HG03565 (cell line): ENCODE data around the gene ATG9A.

Experiments
- ATAC-seq: cut with Tn5 transposase; IDR thresholded peaks from one replicate; pipeline ENCODE4 v1.9.1; 2021; ENCODE audit warnings: mild to moderate bottlenecking, moderate library complexity; ENCODE audit not compliant: unreplicated experiment

The ATG9A gene

DNA sequence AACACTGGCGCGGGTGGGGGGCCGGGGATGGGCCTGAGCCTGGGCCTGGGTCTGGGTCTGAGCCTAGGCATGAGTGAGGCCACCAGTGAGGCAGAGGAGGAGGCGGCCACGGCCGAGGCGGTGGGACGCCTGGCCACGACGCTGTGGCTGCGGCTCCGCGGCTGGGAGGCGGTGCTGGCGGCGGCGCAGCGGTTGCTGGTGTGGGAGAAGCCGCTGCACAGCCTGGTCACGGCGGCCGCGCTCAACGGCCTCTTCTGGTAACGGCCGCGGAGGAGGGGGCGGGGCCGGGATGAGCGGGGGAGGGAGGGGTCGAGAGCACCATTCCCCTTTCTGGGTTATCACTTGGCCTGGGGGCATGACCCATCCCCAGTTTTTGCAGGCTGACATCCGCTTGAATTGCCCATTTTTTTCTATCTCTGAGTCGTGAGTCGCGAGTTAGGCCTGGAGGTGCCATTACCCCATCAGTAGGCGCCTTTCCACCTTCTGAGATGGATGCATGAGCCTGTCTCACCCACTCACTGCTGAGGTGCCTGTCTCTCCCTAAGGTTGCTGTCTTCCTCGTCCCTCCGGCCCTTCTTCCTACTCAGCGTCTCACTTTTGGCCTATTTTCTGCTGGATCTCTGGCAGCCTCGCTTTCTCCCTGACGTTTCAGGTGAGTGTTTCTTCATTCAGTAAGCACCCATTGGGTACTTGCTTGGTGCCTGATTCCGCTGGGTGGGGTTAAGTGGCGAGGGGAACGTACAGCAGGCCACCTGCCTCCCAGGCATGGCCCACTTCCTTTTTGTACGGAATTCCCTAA lies 50.9 kb downstream of the ATG9A start:
- peak; percentile 9 for ATAC-seq

DNA sequence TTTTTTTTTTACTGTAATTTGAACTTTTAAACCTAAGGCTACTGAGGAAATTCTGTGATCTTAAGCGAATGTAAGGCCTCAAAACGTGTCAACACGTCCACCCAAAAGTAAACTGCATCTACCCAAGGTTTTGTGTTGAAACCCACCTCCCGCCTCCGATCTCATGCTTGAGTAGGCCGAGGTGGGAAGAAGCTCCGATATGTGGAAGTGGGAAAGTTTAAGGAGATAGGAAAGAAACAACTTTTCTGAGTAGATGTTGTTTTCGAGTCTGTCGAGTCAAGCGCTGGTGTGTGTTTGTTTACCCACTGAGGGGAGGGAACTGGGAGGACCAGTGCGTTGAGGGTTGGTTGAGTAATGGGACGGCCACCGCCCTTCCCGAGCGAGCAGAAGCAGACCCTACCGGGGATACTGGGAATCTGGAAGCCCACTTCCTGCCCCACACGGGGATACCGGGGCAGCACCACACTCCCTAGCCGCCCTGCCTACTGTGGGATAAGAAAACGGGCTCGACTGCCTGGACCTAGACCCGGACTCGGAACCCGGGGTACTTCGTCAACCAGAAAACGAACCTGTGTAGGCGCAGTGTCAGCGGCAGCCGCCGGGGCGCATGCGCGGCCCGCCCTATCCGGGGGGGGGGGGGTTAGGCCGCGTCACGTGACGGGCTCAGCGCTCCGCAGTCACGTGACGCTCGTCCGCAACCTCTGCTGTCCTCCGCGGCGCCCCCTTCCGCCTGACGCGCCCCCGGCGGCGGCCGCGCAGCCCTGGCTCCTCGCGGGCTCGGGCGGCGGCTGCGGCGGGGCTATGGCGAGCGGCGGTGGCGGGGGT lies 51.7 kb downstream of the ATG9A start, which contains the start of gene RETREG2:
Gene RETREG2 (plus strand): TSS at position 724 of the 825 bp plus-strand sequence. CDS start 78 bp downstream, at position 802.
- peak; percentile 36 for ATAC-seq

DNA sequence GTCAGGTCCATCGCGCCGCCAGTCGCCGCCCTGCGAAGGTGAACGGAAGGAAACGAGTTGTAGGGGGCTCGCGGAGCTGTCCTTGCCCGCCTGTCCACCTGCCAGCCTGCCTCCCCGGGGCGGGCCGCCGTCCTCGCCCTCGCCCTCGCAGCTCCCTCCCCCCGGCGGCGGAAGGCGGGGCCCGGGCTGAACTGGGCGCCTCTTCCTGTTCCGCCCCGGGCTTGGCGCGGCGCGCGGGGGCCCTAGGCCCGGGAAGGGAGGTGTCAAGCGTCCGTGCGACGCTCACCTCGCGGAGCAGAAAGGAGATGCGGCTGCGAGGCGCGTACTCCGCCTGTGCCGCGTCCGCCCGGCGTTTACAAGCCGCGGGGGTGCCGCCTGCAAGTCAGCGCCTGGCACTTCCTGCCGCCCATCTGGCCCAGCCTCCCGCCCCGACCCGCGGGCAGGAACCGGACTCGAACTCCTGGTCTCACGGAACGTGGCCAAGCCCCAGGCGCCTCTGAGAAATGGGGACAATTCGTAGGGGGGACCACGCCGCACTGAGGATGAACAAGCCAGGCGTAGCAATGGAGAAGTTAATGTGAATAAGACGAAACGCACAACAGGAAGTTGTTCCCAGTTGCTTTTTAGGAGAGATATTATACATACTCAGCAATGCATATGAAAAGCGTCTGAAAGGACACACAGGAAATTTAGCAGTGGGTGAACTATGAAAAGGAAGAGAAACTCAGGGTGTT lies 52.5 kb downstream of the ATG9A start, which contains the start of gene CNPPD1:
Gene CNPPD1 (minus strand): TSS at position 108 of the 734 bp plus-strand sequence. CDS start 97 bp downstream, at position 11.
- ATAC-seq = peak; percentile 47

DNA sequence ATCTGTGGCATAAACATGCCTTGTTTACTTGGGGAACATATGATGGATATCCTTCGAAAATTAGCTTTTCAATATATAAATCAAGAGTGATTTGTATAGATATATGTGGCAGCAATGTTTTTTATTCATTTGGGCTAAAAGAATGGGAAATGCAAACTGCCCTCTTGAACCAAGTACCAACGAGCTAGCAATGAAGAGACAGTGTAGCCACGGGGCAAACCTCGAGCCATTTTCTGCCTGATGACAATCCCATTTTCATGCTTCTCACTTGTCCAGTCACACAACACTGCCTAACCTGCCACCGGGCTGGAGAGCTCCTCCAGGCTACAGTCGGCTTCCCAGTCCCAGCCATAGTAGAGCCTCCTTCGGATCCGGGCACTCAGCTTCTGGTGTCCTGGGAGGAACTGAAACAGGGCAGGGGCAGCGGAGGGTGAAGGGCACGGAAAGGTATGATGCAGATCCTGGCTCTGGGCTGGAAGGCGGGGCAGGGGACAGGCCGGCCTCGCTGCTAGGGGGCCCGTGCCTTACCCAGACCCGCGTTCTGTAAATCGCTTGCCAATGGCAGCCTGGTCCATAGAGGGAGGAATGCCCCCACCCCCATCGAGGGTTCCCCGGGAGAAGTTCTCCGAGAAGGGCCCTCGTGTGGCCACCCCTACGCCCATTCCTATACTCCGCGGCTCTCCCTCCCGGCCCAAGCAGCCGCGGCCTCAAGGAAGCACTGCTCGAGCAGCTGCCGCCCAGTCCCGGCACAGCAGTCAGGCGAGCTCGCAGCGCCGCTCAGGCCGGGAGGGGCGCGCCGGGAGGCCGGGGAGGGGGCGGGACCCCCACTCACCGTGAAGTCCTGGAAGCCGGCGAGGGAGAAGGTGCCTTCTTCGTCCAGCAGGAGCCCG lies 53.3 kb downstream of the ATG9A start:
- ATAC-seq = no peak

DNA sequence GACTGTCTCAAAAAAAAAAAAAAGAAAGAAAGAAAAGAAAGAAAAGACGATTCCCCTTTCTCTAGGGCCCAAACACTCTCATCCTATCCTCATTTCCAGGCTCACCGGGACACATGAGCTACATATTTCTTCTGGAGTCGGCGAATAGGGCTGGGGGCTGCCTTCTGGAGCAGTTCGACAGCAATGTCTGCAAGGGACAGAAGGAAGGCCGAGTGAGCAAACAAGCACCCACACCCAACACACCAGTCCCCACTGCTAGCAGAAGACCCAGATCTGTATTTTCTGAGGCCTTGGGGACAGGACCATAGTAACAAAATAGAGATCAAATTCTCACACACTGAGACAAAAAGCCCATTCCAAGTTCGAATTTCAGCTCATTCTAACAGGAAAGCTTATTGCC lies 54.0 kb downstream of the ATG9A start:
- no peak for ATAC-seq

DNA sequence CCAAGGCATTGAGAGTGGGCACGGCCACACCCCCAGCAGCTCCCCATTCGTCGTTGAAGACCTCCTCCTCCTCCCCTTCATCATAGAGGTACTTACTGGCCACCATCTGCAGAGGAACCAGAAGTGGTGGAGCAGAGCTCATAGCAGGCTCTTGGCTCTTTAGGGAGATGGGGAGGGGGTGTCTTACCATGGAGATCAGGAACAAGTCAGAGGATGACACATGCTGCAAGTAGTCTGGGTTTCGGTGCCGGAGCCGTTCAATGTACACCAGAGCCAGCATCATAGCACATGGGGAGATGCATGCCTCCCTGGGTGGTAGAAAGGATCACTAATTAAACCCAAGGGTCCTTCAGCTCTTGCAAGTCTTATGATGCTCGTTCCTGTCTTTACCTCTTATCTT lies 54.6 kb downstream of the ATG9A start:
- no peak for ATAC-seq

DNA sequence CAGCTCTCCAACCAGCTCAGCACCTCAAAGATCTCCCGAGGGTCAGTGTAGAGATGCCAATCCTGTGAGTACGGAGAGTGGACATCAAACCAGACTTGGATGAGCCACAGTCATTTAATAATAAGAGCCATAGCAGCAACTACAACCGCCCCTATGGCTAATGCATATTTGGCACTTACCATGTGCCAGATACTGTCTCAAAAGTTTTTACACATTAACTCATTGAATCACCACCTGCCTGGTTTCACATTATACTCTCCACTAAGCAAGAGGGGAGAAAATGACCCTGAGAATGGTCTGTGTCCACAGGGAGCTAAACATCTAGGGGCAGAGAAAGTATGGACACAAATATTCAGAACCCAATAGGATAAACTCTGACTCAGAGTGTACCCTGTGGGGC lies 55.3 kb downstream of the ATG9A start:
- ATAC-seq = no peak

DNA sequence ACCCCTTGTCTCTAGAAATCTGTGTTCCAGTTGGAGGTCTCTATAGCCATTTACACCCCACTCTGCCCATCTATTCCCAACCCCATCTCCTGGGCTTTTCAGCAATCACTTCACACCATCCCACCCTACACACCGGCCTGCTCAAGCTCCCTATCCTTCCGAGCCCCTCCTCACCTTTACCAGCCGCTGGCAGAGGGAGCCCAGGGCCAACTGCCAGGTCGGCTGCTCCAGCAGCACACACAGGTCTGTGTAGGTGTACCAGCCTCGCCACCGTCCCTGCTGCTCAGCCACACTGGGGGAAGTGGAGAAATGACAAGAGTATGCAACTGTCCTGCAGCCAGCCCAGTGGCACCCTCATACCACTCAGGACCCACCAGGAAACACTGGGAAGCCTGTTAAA lies 56.3 kb downstream of the ATG9A start:
- ATAC-seq = no peak

DNA sequence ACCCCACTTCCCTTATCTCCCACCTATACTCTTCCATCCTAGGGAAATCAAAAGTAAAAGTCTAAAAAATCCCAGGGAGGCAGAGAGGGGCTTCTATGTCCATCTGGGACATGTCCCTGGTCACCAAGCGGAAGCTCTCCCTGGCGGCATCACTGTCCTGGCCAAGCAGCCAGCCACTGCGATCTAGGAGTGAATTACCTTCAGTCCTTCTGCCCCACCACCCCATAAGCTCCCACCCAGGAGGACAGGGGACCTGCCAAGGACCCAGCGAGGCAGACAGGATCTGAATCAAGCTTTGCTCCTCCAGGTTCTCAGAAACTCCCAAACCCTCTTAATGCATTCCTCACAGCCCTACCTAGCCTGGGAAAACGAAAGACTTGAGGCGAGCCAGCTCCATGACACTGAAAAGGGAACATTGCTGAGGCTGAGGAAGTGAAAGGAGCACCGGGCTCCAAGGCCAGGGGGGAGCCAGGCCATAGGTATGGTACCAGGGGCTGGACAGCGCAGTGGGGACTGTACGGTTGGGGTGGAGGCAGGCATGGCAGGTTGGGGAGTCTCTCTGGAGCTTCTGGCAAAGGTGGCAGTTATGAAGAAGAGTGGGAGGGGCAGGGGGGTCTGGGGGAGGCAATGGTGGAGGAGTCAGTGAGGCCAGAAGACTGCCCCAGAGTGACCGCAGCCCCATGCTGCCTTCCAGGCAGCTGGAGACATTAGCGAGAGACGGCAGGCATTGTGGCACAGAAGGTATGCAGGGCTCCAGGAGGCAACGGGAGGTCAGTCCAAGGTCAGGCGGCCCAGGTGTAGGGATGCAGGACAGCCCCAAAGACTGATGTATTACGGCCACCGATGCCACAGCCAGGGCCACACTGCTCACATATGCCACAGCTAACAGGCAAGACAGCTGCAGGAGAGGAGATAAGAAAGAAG lies 56.9 kb downstream of the ATG9A start:
- no peak for ATAC-seq

DNA sequence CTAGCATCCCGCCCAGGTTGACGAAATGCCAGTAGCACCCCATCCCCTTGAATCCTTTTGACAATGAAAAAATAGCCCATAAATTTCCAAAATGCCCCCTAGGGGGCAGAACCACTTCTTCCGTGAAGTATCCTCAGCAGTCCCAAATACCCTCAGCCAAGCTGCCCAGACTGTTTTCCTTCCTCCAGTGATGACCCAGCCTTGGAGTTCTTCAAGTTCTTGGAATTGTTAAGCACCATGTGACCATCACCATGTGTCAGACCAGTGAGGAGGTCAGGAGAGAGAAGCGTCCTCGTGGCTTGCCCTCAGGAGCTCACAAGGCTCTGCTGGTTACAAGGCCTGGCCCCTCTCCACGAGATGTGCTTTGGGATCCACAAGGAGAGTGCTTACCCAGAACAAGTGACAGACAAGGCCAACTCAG lies 58.2 kb downstream of the ATG9A start:
- ATAC-seq = no peak

DNA sequence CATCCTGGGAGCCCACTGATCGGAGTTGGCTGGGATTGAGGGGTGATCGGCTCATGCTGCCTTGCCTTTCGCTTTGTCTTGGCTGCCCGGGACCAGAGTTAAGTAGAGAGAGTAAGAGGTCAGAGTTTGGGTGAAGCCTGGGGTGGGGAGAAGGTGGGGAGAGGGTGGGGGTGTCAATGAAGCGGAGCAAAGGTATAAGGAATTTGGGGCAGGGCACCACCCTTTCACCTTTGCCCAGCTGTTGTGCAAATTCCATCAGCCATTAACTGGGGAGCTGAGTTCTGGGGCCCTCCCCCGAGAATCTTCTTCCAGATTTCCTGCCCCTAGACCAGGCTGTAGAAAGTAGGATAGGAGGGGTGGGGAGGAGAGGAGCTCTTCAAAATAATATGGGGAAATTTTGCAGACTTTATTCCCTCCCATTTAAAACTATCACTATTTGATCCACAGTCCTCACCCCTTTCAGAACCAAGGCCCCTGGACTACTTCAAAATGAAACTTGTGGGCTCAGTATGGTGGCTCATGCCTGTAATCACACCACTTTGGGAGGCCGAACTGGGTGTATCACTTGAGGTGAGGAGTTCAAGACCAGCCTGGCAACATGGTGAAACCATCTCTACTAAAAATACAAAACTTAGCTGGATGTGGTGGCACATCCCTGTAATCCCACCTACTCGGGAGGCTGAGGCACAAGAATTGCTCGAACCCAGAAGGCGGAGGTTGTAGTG lies 59.3 kb downstream of the ATG9A start, which contains the start of gene SLC23A3:
Gene SLC23A3 (minus strand): TSS at position 100 of the 725 bp plus-strand sequence. CDS start 45 bp downstream, at position 55.
- no peak for ATAC-seq
